ENCODE results near the gene SLC12A8. TPM values are rescaled to one million over a fixed set of nuclear protein-coding genes. Genes with fewer than 3 reads are reported as not detected.

Gene SLC12A8
- total RNA-seq, 1 donor from 2014 or later: 9.2 TPM

DNA sequence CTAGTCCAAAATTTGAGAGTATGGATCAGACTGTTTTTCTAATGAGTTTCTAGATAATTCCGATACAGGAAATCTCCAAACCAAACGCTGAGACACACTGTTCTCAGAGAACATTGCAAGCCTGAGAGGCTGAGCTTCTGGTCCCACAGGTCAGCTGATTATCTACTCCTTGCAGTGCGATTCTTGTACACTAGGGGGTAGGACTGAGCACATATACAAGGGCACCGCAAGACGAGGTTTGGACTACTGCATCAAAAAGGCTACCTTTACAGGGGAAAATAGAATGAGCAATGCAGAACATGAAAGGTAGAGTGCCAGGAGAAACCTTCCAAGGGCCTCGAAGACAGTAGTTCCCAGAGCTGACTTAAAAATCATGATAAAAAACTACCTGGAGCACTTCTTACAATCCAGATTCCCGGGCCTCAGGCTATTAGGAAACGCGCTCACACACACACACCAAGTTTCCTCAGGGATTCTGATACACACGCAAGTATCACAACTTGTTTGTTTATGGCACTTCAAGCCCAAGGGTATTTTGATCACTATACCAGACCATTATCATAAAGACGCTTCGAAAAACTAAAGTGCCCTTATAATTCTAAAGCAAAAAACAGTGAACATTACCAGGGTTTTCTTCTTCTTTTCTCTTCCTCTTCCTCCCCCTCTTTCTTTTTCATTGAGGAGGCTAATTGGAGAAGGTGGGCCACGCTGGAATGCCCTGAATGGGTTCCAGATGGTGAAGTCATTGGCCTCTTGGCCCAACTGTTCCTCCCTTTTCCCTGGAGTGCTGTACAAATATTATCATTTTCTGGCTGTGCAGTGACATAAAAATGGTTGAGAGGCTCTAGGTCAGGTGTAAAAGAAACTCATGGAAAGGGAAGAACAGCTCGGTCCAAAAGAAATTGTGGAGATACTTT lies 61.8 kb downstream of the SLC12A8 start:
- Mint-ChIP-seq H3K4me1 (ENCODE audit: low read depth) (no peaks in the 10 kb centered on the region), H3K9me3 (ENCODE audit: low read depth) (no peaks in the 10 kb centered on the region), H3K4me3 (ENCODE audit: low read depth) (no peak overlapping the region), H3K27me3 (no peaks in the 10 kb centered on the region), H3K36me3 (ENCODE audit: insufficient read depth) (no peaks in the 10 kb centered on the region), H3K27ac (no peak overlapping the region)
- DNase-seq (ENCODE audit: low spot score, unreplicated experiment): no peak
- TF ChIP-seq, protein P1, sequence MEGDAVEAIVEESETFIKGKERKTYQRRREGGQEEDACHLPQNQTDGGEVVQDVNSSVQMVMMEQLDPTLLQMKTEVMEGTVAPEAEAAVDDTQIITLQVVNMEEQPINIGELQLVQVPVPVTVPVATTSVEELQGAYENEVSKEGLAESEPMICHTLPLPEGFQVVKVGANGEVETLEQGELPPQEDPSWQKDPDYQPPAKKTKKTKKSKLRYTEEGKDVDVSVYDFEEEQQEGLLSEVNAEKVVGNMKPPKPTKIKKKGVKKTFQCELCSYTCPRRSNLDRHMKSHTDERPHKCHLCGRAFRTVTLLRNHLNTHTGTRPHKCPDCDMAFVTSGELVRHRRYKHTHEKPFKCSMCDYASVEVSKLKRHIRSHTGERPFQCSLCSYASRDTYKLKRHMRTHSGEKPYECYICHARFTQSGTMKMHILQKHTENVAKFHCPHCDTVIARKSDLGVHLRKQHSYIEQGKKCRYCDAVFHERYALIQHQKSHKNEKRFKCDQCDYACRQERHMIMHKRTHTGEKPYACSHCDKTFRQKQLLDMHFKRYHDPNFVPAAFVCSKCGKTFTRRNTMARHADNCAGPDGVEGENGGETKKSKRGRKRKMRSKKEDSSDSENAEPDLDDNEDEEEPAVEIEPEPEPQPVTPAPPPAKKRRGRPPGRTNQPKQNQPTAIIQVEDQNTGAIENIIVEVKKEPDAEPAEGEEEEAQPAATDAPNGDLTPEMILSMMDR (IDR thresholded peaks at IDR 0.05; ENCODE audit: unreplicated experiment): peak; percentile 50

DNA sequence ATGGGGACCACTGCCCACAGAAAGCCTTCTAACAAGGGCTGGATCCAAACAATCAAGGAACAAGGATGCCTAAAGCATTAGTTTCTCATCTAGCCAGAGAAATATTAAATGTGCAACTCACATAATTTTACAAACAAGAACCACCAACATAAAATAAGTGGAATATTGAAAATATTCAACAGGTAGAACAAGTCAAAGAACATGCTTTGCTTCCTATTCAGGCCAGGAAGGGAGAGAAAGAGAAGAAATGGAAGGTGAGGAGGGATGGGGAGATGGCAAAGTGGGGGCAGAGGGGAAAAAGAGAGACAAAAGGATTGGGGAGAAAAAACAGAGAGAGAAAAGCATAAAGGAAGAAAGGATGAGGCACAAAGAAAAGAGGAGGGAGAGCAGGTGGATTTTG lies 63.1 kb downstream of the SLC12A8 start:
- no peak overlapping the region for H3K27ac Mint-ChIP-seq
- H3K27me3 Mint-ChIP-seq: no peaks in the 10 kb centered on the region
- no peaks in the 10 kb centered on the region for H3K9me3 Mint-ChIP-seq (ENCODE audit: low read depth)
- DNase-seq (ENCODE audit: low spot score, unreplicated experiment): no peak
- no peaks in the 10 kb centered on the region for H3K36me3 Mint-ChIP-seq (ENCODE audit: insufficient read depth)
- TF ChIP-seq, protein P1 (IDR thresholded peaks at IDR 0.05; ENCODE audit: unreplicated experiment): no peak
- H3K4me1 Mint-ChIP-seq (ENCODE audit: low read depth): peaks cover 1% of the 10 kb centered on the region
- H3K4me3 Mint-ChIP-seq (ENCODE audit: low read depth): no peak overlapping the region

DNA sequence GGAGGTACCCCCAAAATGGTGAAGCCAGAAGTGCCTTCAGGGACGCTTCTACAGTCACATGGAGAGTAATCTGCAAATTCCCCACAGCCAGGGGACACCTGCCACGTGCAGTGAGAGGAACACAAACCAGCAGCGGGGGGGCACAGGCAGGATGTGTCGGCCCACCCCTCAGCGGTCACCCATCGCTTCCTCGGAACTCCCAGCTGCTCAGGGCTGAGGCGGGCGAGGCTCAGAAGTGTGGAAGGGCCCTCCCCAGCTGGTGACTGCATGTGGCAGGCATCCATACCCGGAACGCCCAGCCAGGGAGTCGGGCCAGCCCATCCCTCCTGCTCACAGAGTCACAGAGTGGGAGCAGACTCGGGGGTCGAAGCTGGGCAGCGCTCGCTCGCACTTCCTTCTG lies 63.7 kb downstream of the SLC12A8 start:
- Mint-ChIP-seq H3K4me3 (ENCODE audit: low read depth) (no peak overlapping the region), H3K4me1 (ENCODE audit: low read depth) (peaks cover 1% of the 10 kb centered on the region), H3K9me3 (ENCODE audit: low read depth) (no peaks in the 10 kb centered on the region), H3K27ac (no peak overlapping the region), H3K27me3 (peaks cover 3% of the 10 kb centered on the region), H3K36me3 (ENCODE audit: insufficient read depth) (no peaks in the 10 kb centered on the region)
- DNase-seq (ENCODE audit: low spot score, unreplicated experiment): no peak
- TF ChIP-seq, protein P1 (IDR thresholded peaks at IDR 0.05; ENCODE audit: unreplicated experiment): no peak

DNA sequence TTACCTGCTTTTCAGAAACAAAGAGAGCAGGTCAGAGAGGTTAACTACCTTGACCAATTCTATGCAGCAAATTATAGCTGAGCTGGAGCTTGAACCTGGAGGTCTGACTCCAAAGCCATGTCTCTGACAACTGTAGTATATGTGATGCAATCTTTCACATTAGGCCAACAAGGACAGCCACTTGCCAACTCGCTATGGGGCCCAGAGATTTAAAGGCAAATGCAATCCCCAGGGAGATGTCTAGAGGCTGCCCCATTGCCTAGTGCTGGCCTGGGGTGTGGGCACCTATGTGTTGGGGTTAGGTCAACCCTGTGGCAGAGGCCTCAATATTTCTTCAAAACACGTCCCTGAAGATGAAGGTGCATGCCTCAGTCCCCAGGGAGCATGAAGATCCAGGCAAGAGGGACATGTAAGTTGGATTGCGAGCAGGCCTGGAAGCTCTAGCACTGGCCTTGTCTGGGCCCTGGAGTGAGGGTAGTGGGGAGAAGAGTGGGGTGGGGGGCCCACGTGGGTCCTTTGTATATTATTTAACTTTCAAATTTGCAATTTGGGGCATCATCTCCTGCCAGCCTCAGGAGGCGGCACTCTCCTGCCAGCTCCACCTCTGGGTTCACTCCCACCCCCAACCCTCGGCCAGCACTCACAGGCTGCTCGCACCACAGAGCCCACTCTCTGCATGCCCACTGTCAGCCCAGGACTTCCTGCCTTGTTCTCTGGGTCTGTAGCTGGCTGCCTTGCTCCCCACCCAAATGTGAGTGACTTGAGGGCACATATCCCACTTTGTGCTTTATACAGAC lies 64.3 kb downstream of the SLC12A8 start:
- peaks cover 7% of the 10 kb centered on the region for H3K27me3 Mint-ChIP-seq
- H3K27ac Mint-ChIP-seq: no peak overlapping the region
- TF ChIP-seq, protein P1 (IDR thresholded peaks at IDR 0.05; ENCODE audit: unreplicated experiment): no peak
- no peak overlapping the region for H3K4me3 Mint-ChIP-seq (ENCODE audit: low read depth)
- no peak for DNase-seq (ENCODE audit: low spot score, unreplicated experiment)
- H3K9me3 Mint-ChIP-seq (ENCODE audit: low read depth): no peaks in the 10 kb centered on the region
- peaks cover 1% of the 10 kb centered on the region for H3K4me1 Mint-ChIP-seq (ENCODE audit: low read depth)
- no peaks in the 10 kb centered on the region for H3K36me3 Mint-ChIP-seq (ENCODE audit: insufficient read depth)

DNA sequence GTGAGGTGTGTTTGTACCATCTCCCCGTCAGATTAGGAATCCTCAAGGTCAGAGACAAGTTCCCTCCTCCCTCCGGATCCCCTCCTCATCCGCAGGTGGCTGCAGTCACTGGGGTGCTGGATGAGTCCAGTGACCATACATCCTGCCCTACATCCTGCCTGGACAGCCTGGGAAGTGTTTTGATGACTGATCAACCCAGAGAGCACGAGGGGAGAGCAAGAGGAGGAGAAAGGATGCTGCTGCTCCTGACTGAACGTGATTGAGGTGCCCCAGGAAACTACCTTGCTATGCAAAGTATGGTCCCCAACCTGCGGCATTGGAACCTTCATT lies 65.1 kb downstream of the SLC12A8 start:
- H3K27me3 Mint-ChIP-seq: peaks cover 14% of the 10 kb centered on the region
- TF ChIP-seq, protein P1 (IDR thresholded peaks at IDR 0.05; ENCODE audit: unreplicated experiment): no peak
- no peak overlapping the region for H3K27ac Mint-ChIP-seq
- peaks cover 1% of the 10 kb centered on the region for H3K4me1 Mint-ChIP-seq (ENCODE audit: low read depth)
- no peak for DNase-seq (ENCODE audit: low spot score, unreplicated experiment)
- no peaks in the 10 kb centered on the region for H3K36me3 Mint-ChIP-seq (ENCODE audit: insufficient read depth)
- H3K4me3 Mint-ChIP-seq (ENCODE audit: low read depth): no peak overlapping the region
- no peaks in the 10 kb centered on the region for H3K9me3 Mint-ChIP-seq (ENCODE audit: low read depth)
